Thyroid gland (tissue), 4 donors: ENCODE data around the gene NAXD.

Source experiments
- CTCF ChIP-seq, 6 experiments: fragments of 200-600 bp in 3 of 6; fragments of 450-650 bp in 3 of 6; sonication (generic) in 3 of 6; IDR thresholded peaks; one replicate each; pipeline ENCODE4 v1.5.1; 2016 to 2019; ENCODE audit warnings: antibody characterized with exemption in 6 of 6, mild to moderate bottlenecking in 2 of 6, inconsistent platforms in 1 of 6, moderate library complexity in 1 of 6
- POLR2A ChIP-seq, 2 donors: fragments of 450-650 bp; IDR thresholded peaks; one replicate each; pipeline ENCODE4 v1.6.1; 2017; ENCODE audit warnings: antibody characterized with exemption in 2 of 2, mild to moderate bottlenecking in 2 of 2, moderate library complexity in 1 of 2

GRCh38 chr13:110641055-110642015 lies 26.0 kb downstream of the NAXD start:
- TF ChIP-seq CTCF (IDR thresholded peaks at IDR 0.05), result no peak
- TF ChIP-seq POLR2A (IDR thresholded peaks at IDR 0.05), result no peak
